ENCODE measurements around the gene TFDP3. TPM values are rescaled to one million over a fixed set of nuclear protein-coding genes. Genes with fewer than 3 reads are reported as not detected.

The TFDP3 gene
- total and polyA plus RNA-seq, 2 of the 13 experiments (the other 11 are each of a cell fraction or from before 2014, with no cell fraction given), result not detected

- Histone ChIP-seq H3K4me3 (replicated peaks in 1 of 3; ENCODE audit: insufficient read depth in 1 of 3, low read depth in 2 of 3, low read length in 3 of 3) (no peak overlapping the region), H4K20me1 (ENCODE audit: insufficient read depth, low read length) (no peaks in the 10 kb centered on the region), H3K36me3 (replicated peaks in 1 of 2; ENCODE audit: control insufficient read depth in 1 of 2, insufficient read depth in 2 of 2, low read length in 2 of 2) (no peaks in the 10 kb centered on the region), H3K27ac (ENCODE audit: extremely low read length, insufficient read depth, low read length) (no peak overlapping the region), H2AFZ (ENCODE audit: low read length) (no peak overlapping the region), H3K4me1 (ENCODE audit: insufficient read depth, low read length) (no peaks in the 10 kb centered on the region), H3K9ac (ENCODE audit: insufficient read depth, low read depth, low read length) (no peak overlapping the region), H3K79me2 (ENCODE audit: insufficient read depth, low read length) (no peaks in the 10 kb centered on the region), H3K4me2 (ENCODE audit: low read depth, low read length) (no peak overlapping the region), H3K9me3 (ENCODE audit: low read length) (no peaks in the 10 kb centered on the region), H3K27me3 (ENCODE audit: control insufficient read depth in 1 of 2, insufficient read depth in 2 of 2, low read length in 2 of 2) (no peaks in the 10 kb centered on the region)
- ChIA-PET CTCF (ENCODE audit: low intra/inter-chr PET ratio, low total read pairs) (interaction anchor here (1.6 kb wide), 1 partner anchor 169 kb away, joined by 5 read pairs; no protein-coding TSS in a partner anchor), POLR2A (no interaction called here)
- no TSS peak for BruUV-seq (replicated peaks)
- TF ChIP-seq NCOA1 (CRISPR knock-in tag; IDR thresholded peaks at IDR 0.05) (no peak), ONECUT2 (CRISPR knock-in tag; IDR thresholded peaks at IDR 0.05) (no peak), ZNF335 (CRISPR knock-in tag; IDR thresholded peaks at IDR 0.05) (no peak), ZNF713 (CRISPR knock-in tag; IDR thresholded peaks at IDR 0.05) (no peak), ZNF446 (CRISPR knock-in tag; IDR thresholded peaks at IDR 0.05) (no peak), DMTF1 (CRISPR knock-in tag; IDR thresholded peaks at IDR 0.05) (no peak), THRA (CRISPR knock-in tag; IDR thresholded peaks at IDR 0.05; ENCODE audit: borderline replicate concordance) (no peak), ZBTB7B (CRISPR knock-in tag; IDR thresholded peaks at IDR 0.05) (no peak), GLMP (CRISPR knock-in tag; IDR thresholded peaks at IDR 0.05; ENCODE audit: borderline replicate concordance) (no peak), CENPX (CRISPR knock-in tag; IDR thresholded peaks at IDR 0.05) (no peak), ZNF253 (CRISPR knock-in tag; IDR thresholded peaks at IDR 0.05; ENCODE audit: borderline replicate concordance) (no peak), AHR (CRISPR knock-in tag; IDR thresholded peaks at IDR 0.05) (no peak), ZNF230 (CRISPR knock-in tag; IDR thresholded peaks at IDR 0.05) (no peak), ZNF280D (CRISPR knock-in tag; IDR thresholded peaks at IDR 0.05) (no peak)
- FAIRE-seq (no peak), DNase-seq (ENCODE audit: low spot score) (no peak), ATAC-seq (no peak)
- intact Hi-C loops (cut with micrococcal nuclease; ENCODE audit: unreplicated experiment), result no loop called here
- WGBS (ENCODE audit: low lambda C conversion rate), result 100% methylated on average over 2 of the region's 3 CpGs
- in situ Hi-C loops (cut with HindIII; ENCODE audit: extremely low pct_ligation_motif_present, low pct_unique_long_range_greater_than_20kb), result no loop called here
Observed at GRCh38 chrX:133215017-133215416, 3.1 kb downstream of the TFDP3 start.

All from HepG2 (cell line).